ENCODE measurements around the gene MED8.
"Not testable (repeated sequence)": the region's sequence is repeated elsewhere in the genome, so short reads cannot be mapped to it uniquely, and the experiment has no call there.

The MED8 gene

GRCh38 chr1:43387976-43388599 lies 1.5 kb downstream of the MED8 start:
- no peak for DNase-seq (ENCODE audit: extremely low read depth in 1 of 2, low read depth in 1 of 2)

- no peak for DNase-seq (ENCODE audit: extremely low read depth in 1 of 2, low read depth in 1 of 2)
Observed at GRCh38 chr1:43386676-43387075, 2.9 kb downstream of the MED8 start.

- DNase-seq (ENCODE audit: extremely low read depth in 1 of 2, low read depth in 1 of 2) = no peak
Observed at GRCh38 chr1:43383449-43383848, 6.2 kb downstream of the MED8 start.

GRCh38 chr1:43382027-43382779 lies 7.4 kb downstream of the MED8 start:
- DNase-seq (ENCODE audit: extremely low read depth in 1 of 2, low read depth in 1 of 2) = no peak

- DNase-seq (ENCODE audit: extremely low read depth in 1 of 2, low read depth in 1 of 2) = no peak
Observed at GRCh38 chr1:43381612-43382011, 8.0 kb downstream of the MED8 start.

- DNase-seq (ENCODE audit: extremely low read depth in 1 of 2, low read depth in 1 of 2) = no peak
Observed at GRCh38 chr1:43379476-43379875, 10.1 kb downstream of the MED8 start.

GRCh38 chr1:43377831-43378230 lies 11.8 kb downstream of the MED8 start:
- DNase-seq (ENCODE audit: extremely low read depth in 1 of 2, low read depth in 1 of 2) = no peak

GRCh38 chr1:43376723-43377235 lies 12.8 kb downstream of the MED8 start:
- no peak for DNase-seq (ENCODE audit: extremely low read depth in 1 of 2, low read depth in 1 of 2)

GRCh38 chr1:43373066-43373940 lies 16.3 kb downstream of the MED8 start:
- no peak for DNase-seq (ENCODE audit: extremely low read depth in 1 of 2, low read depth in 1 of 2)

GRCh38 chr1:43372172-43372571 lies 17.4 kb downstream of the MED8 start:
- no peak for DNase-seq (ENCODE audit: extremely low read depth in 1 of 2, low read depth in 1 of 2)

GRCh38 chr1:43370564-43370963 lies 19.0 kb downstream of the MED8 start:
- no peak for DNase-seq (ENCODE audit: extremely low read depth in 1 of 2, low read depth in 1 of 2)

- DNase-seq (ENCODE audit: extremely low read depth in 1 of 2, low read depth in 1 of 2) = not testable (repeated sequence)
Observed at GRCh38 chr1:43369779-43370178, 19.8 kb downstream of the MED8 start.

GRCh38 chr1:43368646-43369020 lies 21.0 kb downstream of the MED8 start:
- DNase-seq (ENCODE audit: extremely low read depth in 1 of 2, low read depth in 1 of 2) = no peak

- peak; percentile 48 to 77 for DNase-seq (ENCODE audit: extremely low read depth in 1 of 2, low read depth in 1 of 2)
Observed at GRCh38 chr1:43367904-43368645, 21.5 kb downstream of the MED8 start, which contains the start of gene ELOVL1. Gene ELOVL1 (minus strand): TSS chr1:43368011. CDS start chr1:43365609, 2,402 bp downstream.

GRCh38 chr1:43367026-43367903 lies 22.3 kb downstream of the MED8 start:
- DNase-seq (ENCODE audit: extremely low read depth in 1 of 2, low read depth in 1 of 2) = no peak

GRCh38 chr1:43366601-43367025 lies 23.0 kb downstream of the MED8 start:
- DNase-seq (ENCODE audit: extremely low read depth in 1 of 2, low read depth in 1 of 2) = no peak

GRCh38 chr1:43366179-43366578 lies 23.4 kb downstream of the MED8 start:
- no peak for DNase-seq (ENCODE audit: extremely low read depth in 1 of 2, low read depth in 1 of 2)

- no peak for DNase-seq (ENCODE audit: extremely low read depth in 1 of 2, low read depth in 1 of 2)
Observed at GRCh38 chr1:43365678-43366077, 23.9 kb downstream of the MED8 start.

GRCh38 chr1:43363935-43364525 lies 25.6 kb downstream of the MED8 start:
- DNase-seq (ENCODE audit: extremely low read depth in 1 of 2, low read depth in 1 of 2) = no peak
